GM18868 (cell line): ENCODE measurements around the gene ALX4.

Experiments
- ATAC-seq: cut with Tn5 transposase; IDR thresholded peaks from one replicate; pipeline ENCODE4 v1.9.1; 2021; ENCODE audit warnings: mild to moderate bottlenecking, moderate library complexity; ENCODE audit not compliant: unreplicated experiment

Gene ALX4

DNA sequence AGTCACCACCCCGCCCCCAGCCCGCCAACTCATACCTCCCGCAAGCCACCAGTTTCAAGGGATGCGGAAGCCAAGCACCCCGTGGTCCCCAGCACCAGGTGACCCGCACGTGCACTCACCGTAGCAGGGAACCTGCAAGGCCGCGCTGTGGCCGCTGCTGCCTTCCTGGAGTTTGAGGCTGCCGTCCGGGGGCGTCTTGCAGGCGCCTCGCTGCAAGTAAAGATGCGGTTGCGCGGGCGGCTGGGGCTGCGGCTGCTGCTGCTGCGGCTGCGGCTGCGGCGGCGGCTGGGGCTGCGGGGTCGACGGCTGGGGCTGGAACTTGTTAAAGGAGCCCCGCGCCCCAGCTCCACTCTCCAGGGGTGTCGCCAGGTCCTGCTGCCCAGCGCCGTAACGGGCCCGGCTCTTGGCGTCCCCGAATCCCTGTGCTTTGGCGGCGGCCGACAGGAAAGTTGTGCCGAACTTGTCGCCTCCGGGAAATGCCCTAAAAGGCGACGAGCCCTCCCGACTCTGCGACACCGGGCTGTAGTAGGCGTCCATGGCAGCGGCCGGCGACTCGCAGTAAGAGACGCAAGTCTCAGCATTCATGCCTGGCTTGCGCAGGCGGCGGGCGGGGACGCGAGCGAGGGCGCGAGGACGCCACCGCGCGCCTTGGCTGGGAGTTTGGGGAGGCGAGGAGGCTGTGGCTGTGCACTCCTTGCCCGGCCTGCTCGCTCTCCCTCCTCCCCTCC is at the start of gene ALX4:
Gene ALX4, minus strand, starts transcription at position 662 of the 728 bp plus-strand sequence. Its CDS starts 77 bp downstream, at position 585.
- no peak for ATAC-seq

DNA sequence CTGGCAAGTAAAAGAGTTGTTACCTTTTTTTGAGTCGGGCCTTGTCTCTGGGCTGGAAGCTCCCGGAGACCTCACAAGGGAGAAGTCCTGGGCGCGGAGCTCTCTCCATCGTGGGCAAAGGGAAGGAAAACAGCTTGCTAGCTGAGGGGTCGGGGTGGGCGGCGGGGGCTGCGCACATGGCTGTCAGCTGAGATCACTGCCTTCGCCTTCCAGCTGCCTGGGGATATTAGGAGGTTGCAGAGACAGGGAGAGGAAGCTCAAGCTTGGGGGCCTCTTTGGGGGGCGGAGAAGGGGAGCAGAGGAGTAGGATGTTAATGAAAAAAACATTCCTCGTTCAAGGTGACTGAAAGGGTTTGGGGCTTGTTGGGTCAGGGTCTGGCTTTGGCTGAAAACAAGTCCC is 49.2 kb upstream of the ALX4 start:
- no peak for ATAC-seq

DNA sequence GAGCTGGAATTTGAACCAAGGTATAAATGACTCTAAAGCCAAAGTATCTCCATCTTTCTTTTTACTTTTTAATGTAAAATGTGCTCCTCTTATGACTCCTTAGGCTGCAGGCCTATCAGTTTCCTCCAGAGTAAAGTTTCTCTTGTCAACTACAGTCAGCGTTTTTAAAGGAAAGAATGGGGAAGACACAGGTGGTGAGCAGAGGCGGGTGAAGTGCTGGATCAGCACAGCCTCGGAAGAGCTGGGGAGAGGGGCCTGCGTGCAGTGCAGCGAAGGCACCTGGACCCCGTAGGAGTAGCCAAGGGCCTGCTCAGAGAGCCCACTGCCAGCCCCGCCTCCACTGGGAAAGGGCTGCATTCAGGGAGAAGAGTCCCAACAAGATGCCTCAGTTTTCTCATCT is 48.8 kb upstream of the ALX4 start:
- no peak for ATAC-seq

DNA sequence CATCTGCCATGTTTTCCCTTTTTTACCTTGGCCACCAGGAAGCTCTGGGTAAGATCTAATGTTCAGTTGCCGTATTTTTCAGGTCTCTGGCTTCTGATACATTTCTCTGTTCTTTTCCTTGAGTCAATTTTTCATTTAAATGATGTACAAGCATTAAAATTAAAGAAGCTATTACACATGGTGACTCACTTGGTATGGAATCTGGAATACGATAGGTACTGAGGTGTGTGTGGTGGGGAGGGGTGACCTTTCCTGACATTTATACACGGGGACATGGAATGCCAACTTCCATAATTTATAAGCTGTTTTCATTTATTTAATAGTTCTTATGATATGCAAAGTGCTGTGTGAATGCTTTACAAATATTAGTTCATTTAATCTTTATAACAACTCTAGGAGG is 47.8 kb upstream of the ALX4 start:
- ATAC-seq, result no peak

DNA sequence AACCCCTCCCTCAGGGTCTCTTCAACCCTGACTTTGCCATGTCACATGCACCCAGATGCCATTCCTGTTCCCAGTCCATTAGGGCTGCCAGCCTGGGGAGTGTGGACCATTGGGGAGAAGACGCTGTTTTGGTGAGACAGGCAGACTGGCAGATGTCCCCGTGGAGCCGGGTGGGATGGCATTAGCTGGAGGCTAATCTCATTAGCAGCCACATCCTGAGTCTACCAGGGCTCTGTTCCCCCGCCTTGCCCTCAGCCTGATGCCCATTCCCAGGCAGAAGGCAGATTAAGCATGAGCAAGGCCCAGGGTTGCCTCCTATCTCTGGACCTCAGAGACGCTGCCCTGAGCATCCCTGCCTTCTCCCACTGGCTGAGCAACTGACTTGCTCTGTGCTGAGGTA is 46.4 kb upstream of the ALX4 start:
- no peak for ATAC-seq

DNA sequence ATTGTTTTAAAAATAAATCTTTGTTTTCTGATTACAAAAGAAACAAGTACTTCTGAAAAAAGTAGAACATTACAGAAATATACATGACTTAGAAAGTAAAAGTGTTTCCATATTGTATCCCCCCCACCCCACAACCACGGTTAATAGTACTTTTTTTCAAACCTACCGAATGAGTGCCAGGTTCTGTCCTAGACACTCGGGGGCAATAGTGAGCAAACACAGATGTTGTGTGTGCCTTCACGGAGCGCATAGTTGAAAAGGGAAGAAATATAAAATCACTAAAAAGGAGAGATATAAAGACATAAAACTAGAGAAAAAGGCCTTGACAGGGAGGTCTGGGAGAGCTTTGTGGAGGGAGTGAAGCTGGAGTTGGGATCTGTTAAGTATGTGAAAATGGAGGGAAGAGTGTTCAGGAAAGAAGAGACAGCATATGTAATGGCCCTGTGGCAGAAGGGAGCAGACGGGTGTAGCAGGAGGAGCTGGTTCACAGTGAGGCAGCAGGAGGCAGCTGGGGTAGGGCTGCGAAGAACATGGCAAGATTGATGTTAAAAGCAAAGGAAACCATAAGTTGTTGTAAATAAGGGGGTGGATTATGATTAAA is 42.1 kb upstream of the ALX4 start:
- no peak for ATAC-seq

DNA sequence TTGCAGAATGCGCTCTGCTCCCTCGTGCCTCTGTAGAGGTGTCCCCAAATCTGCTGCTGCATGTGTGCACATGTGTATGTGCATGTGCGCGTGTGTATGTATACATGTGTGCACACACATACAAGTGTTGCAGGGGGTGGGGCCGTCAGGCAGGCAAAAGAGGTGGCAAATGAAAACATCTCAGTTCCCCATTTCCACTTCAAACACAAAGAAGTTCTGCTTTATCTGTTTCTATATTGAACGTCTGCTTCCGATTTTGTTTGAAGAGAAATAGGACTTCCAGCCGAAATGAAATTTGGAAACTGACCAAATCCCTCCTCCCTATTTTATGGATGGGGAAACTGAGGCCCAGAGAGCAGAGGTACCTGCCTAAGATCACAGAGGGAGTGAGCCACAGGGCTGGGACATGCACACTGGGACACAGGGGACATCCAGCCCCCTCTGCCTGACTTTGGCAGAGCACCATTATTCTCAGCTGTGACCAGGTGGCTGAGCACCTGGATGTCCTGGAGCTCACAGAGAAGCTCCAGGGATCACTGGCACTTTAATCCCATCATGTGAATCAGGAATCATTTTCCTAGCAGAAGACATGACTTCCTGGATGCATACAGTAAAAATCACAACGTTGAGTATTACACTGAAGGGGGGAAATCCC is 41.2 kb upstream of the ALX4 start:
- ATAC-seq, result peak; percentile 91

DNA sequence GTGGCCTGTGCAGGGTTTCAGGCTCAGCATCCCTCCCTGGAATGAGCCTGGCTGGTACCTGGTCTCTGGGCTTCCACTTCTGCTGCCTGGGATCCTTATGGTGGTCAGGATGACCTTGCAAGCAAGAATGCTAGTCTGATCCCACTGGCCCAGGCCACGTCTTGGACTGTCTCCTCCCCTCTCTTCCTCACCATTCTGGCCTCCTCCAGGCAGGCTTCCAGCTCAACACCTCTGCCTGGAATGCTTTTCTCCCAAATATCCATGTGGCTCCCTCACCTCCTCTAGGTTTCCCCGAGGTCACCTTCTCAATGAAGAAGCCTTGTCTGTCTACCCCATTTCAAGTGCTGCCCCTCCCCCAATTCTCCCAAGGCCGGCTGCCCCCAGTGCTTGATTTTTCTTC is 39.4 kb upstream of the ALX4 start:
- no peak for ATAC-seq

DNA sequence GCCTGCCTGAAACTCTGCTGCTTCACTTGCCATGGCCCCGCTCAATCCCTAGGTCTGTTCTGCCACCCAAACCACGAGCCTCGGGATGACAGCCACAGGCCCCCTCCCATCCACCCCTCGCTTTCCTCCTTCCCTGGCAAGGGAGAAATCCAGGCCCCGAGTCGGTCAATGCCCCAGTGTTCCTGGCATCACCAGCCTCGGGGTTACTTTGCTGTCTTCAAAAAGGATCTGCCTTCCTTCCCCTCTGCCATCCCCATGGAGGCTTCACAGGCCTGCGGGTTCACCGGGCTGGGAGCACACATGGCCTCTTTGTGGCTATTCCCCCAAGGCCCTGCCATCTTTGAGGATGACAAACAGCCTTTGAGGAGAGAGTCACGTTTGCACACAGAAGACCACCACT is 38.8 kb upstream of the ALX4 start:
- no peak for ATAC-seq

DNA sequence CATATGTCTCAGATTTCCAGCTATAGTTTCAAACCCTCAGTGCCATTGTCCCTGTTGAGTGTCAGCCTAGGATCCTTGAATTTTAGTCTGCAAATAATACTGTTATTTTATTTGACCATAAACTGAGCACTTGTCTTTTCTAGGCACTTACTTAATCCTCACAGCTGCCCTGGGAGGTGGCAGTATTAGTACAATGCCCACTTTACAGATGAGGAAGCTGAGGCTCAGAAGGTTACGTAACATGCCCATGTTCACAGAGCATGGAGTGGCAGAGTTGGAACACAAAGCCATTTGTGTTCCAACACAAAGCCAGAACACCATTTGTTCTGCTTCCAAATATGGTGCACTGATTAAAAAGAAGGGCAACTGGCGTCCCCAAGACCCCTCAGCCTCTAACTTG is 38.2 kb upstream of the ALX4 start:
- ATAC-seq, result no peak

DNA sequence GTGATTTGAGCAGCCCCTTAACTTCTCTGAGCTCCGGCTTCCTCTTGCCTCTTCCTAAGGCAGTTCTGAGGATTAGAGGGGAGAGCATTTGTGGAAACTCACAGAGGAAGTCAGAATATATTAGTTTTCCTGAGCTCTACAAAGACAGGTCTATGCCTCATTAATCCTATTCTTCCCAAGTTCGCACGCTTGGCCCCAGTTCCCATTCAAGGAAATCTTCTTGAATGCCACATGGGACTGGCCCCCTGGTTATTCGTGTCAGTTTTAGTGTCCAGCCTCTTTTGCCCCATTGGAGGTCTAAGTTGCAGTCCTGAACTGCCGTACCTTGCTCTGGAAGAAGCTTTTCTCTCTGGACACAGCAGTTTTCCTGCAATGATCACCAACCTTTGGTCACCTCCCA is 37.6 kb upstream of the ALX4 start:
- no peak for ATAC-seq

DNA sequence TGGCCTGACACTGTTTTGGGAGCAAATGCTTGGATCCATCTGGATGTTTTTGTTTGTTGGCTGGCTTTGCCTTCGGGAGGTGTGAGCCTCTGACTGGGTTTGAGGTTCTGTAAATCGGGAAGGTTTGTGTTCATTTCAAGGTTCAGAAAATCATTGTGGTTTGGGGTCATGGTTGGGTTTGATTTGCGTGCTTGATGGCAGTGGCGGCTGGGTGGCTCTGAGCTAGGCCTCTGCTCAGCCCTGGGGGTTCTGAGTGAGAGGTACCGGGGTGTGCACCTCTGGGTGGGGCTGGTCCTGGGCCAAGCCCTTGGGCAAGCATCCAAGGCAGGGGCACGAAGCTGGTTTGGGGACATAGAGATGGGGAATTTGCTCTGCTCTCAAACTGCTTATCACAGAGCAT is 37.0 kb upstream of the ALX4 start:
- ATAC-seq, result no peak

DNA sequence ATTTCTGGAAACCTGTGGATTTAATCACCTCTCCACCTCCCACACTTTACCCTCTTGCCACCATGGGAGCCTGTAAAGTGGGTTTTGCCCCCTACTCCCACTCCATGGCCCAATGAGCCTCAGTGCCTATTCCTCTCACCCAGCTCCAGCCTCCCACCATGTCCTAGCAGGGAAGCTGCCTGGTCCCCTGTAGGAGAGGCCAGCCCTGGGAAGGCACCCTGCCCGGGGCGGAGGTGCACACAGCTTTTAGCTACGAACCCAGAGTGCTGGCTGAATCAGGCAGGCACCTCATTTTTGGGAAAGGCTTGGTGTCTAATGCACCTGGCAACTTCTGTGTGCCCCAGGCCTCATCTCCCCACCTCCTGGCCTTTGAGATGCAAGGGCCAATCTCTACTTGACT is 35.8 kb upstream of the ALX4 start:
- ATAC-seq, result no peak

DNA sequence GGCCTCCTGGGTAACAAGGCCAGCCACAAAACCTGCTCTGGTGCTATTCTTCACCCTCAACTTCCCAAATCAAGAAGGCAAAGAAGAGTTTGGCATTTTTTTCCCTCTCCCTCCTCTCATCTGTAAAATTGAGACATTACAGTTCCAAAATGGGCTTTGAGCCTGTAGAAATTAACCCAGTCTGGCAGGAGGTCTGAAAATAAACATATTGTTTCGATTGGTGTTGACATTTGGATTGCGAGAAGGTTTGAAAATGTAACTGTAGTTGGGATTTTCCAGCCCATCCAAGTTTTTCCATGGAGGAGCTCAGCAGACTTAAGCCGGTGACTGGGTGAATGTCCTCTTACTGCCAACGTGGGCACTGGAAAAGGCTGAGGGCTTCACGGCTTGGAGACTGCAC is 35.0 kb upstream of the ALX4 start:
- ATAC-seq, result no peak

DNA sequence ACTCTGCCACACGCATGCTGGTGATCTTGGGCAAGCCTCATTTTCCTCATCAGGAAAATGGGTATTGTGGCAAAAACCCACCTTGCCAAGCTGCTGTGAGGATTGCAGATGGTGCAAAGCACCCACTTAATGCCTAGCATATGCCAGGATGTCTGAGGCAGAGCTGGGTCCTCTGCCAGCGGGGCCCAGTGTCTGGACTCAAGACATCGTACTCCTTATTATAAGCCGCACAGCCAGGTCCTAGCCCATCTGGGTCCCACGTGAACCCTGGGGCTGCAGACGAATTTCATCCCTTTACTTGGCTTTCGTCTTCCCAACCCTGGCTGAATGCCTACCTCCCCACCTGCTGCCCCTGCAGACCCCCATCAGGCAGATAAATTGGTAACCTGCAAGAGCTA is 34.5 kb upstream of the ALX4 start:
- ATAC-seq, result no peak

DNA sequence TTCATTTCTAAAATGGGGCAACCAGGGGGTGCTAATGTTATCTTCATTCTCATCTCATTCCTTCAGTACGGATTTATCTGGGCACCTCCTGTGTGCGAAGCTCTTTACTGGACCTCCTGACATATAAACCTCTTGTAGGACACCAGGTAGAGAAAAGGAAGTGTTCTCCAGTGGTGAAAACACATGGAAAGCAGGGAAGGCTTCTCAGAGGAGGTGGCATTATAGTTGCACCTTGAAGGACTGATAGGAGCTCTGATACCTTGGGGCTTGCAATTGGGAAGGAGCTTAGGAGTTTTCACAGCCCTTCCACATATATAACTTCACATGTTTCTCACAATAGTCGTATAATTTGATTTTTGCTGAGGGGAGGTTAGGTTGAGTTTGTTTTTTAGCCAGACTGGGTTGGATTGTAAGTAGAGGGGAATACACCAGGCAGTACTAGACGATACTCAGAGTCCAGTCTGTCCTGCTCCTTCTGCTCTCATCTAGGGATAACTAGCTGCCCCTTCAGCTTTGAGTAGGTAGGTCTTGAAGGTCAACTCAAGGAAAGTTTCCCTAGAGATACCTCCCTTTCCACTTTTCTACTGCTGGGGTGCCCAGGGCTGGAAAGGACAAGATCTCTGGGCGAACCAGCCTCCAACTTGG is 34.0 kb upstream of the ALX4 start:
- ATAC-seq, result no peak

DNA sequence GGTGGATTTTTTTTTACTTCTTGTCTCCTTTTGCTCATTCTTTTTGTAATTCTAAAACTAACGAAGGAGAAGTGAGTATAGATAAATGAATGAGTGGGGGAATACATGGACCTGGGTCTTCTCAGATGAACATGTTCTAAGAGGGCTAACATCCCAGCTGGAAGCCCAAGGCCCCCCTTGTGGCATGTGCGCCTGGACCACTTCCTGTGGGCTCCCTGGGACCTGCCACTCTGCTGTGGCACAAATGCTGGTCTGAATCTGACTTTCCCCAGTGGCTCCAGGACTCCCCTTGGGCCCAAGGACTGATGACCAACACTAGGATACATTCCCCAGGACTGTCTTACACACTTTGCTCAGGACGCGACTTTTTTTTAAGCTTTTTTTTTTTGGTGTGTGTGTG is 32.7 kb upstream of the ALX4 start:
- ATAC-seq, result no peak

DNA sequence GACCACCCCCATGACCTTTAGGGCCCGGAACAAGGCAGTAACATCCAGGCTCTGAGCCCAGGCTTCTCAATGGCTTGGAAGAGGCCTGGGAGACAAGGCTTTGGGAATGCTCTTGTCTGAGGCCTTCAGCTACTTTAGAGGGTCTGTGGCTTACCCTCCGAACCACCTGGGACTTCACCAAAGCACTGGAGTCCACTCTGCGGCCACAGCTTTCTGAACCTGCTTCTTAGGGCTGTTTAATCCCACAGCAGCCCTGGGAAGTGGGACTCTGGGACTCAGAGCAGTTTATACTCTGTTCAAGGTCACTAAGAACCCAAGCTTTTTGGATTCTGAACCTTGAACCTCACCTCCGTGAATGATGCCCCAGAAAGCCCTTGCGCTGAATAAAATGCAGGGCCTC is 30.7 kb upstream of the ALX4 start:
- ATAC-seq, result no peak

DNA sequence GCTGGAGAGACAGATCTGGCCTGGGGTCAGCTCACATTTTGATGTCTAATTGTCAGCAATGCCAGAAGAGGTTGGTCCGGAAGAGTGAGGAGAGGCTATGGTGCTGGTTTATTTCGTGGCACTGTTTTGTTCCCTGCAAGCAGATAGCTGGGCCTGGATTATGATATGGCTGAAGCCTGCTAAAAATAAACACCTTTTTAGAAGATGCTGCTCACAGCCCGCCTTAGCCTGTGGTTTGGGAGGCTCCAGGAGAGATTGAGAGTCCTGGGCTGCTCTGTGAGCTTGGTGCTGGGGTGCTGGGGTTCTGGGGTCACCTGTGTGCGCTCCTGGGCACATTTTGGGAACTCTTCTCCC is 29.6 kb upstream of the ALX4 start:
- ATAC-seq, result no peak

DNA sequence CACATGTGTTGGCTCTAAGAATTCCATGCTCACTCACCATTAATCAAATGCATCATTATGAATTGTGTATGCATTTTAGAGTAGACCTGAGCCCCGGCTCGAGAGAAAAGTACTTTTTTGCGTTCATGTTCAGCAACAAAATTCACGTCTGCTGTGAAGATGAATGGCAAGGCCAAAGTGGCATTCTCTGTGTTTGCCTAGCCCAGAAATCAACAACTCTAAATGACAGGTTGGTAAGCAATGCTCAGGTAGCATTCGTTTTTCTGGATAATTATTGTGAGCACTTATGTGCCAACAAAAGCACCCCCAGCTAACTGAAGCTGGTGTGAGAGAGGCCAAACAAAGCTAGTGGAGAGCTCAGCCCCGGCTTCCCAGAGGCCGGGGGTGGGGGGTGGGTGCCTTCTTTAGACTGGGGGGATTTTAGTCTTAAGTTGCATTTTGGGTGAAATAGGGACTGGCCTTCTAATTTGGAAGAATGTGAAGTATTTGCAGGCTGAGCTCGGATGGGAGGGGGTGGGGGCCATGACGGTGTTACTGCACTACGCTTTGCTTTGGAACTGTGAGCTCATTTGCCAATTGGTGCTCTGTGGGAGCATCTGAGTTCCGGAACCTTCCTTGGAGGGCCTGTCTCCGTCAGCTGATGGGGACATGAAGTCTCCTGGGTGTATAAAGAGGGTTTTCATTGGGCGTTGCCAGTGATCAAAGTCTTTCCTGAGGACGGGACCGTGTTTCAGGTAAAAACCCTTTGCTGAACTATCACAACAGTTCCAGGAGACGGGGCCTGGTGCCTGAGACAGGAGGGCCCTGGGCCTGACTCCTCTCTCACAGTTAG is 29.0 kb upstream of the ALX4 start:
- no peak for ATAC-seq

DNA sequence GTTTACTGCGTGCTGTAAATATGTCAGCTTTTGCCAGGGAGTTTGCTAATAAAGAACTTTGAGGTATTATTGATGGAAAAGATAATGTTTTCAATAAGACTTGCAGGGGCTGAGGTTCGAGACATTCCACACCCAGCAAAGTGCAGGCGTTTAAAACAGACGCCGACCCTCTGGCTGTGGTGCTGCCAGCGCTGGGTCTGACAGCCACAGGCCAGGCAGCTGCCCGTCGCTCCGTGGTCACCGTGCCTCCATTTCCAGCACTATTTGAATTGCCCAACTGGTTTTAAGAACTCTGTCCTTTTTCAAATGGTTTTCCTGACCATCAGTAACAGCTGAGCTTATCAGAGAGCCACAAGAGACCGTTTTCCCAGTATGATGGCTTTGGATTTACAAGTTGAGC is 28.1 kb upstream of the ALX4 start:
- ATAC-seq, result no peak
